ENCODE measurements around the gene FHIT.
A peak's percentile ranks its signal among the peaks of the same experiment; 100 is the strongest.

The FHIT gene

GRCh38 chr3:60238550-60238949 is 1012.7 kb downstream of the FHIT start:
- DNase-seq (ENCODE audit: insufficient read length, low spot score) (no peak), FAIRE-seq (no peak)
- no peak for TF ChIP-seq CTCF (IDR thresholded peaks at IDR 0.05; ENCODE audit: insufficient read depth, missing control alignments)

GRCh38 chr3:60229502-60229901 is 1021.8 kb downstream of the FHIT start:
- no peak for TF ChIP-seq CTCF (IDR thresholded peaks at IDR 0.05; ENCODE audit: insufficient read depth, missing control alignments)
- FAIRE-seq (no peak), DNase-seq (ENCODE audit: insufficient read length, low spot score) (no peak)

- no peak for FAIRE-seq
- DNase-seq (ENCODE audit: insufficient read length, low spot score), result no peak
- no peak for TF ChIP-seq CTCF (IDR thresholded peaks at IDR 0.05; ENCODE audit: insufficient read depth, missing control alignments)
Measured at GRCh38 chr3:60228823-60229222, 1022.4 kb downstream of the FHIT start.

GRCh38 chr3:60226912-60227311 is 1024.3 kb downstream of the FHIT start:
- TF ChIP-seq CTCF (IDR thresholded peaks at IDR 0.05; ENCODE audit: insufficient read depth, missing control alignments), result no peak
- FAIRE-seq (no peak), DNase-seq (ENCODE audit: insufficient read length, low spot score) (no peak)

GRCh38 chr3:60225848-60226247 is 1025.4 kb downstream of the FHIT start:
- no peak for TF ChIP-seq CTCF (IDR thresholded peaks at IDR 0.05; ENCODE audit: insufficient read depth, missing control alignments)
- no peak for FAIRE-seq
- no peak for DNase-seq (ENCODE audit: insufficient read length, low spot score)

GRCh38 chr3:60220768-60221167 is 1030.5 kb downstream of the FHIT start:
- no peak for FAIRE-seq
- no peak for TF ChIP-seq CTCF (IDR thresholded peaks at IDR 0.05; ENCODE audit: insufficient read depth, missing control alignments)
- DNase-seq (ENCODE audit: insufficient read length, low spot score), result no peak

GRCh38 chr3:60219501-60219900 is 1031.8 kb downstream of the FHIT start:
- FAIRE-seq (peak; percentile 35), DNase-seq (ENCODE audit: insufficient read length, low spot score) (no peak)
- no peak for TF ChIP-seq CTCF (IDR thresholded peaks at IDR 0.05; ENCODE audit: insufficient read depth, missing control alignments)

All from D721Med (cell line).